Neural cell (in vitro differentiated cells): ENCODE results near the gene CCDC89.

Experiments used
- EP300 ChIP-seq: fragments of 450-650 bp; conservative IDR thresholded peaks from 2 replicates; pipeline ENCODE4 v1.6.1; 2014; ENCODE audit warnings: antibody characterized with exemption, mild to moderate bottlenecking, moderate library complexity; ENCODE audit not compliant: poor library complexity, severe bottlenecking
- EZH2 ChIP-seq: fragments of 200-600, 300-800 bp; shearing (Covaris generic), sonication (generic); IDR thresholded peaks from 2 replicates; pipeline ENCODE4 v1.6.1; 2014; ENCODE audit warnings: antibody characterized with exemption, low read length, borderline replicate concordance, mild to moderate bottlenecking; ENCODE audit not compliant: insufficient read depth, poor library complexity, severe bottlenecking
- POLR2AphosphoS5 ChIP-seq: IDR thresholded peaks from 2 replicates; pipeline ENCODE4 v1.6.1; 2012
- REST ChIP-seq: IDR thresholded peaks from 2 replicates; pipeline ENCODE4 v1.6.1; 2012; ENCODE audit warnings: borderline replicate concordance
- SMC3 ChIP-seq: fragments of 450-650 bp; conservative IDR thresholded peaks from 2 replicates; pipeline ENCODE4 v1.6.1; 2014; ENCODE audit warnings: antibody characterized with exemption, mild to moderate bottlenecking, moderate library complexity; ENCODE audit not compliant: poor library complexity
- TAF1 ChIP-seq: IDR thresholded peaks from 2 replicates; pipeline ENCODE4 v1.6.1; 2012; ENCODE audit warnings: low read depth
- TF ChIP-seq, protein P1 (sequence below): fragments of 450-650 bp; IDR thresholded peaks from 2 replicates; pipeline ENCODE4 v1.5.1; 2014; ENCODE audit warnings: antibody characterized with exemption, mild to moderate bottlenecking, moderate library complexity; ENCODE audit not compliant: poor library complexity, severe bottlenecking

GRCh38 chr11:85724748-85725465, 38.9 kb upstream of the CCDC89 start:
- TF ChIP-seq POLR2AphosphoS5 (no peak), EP300 (no peak), SMC3 (no peak), REST (no peak), EZH2 (no peak), TAF1 (no peak)
- TF ChIP-seq, protein P1, sequence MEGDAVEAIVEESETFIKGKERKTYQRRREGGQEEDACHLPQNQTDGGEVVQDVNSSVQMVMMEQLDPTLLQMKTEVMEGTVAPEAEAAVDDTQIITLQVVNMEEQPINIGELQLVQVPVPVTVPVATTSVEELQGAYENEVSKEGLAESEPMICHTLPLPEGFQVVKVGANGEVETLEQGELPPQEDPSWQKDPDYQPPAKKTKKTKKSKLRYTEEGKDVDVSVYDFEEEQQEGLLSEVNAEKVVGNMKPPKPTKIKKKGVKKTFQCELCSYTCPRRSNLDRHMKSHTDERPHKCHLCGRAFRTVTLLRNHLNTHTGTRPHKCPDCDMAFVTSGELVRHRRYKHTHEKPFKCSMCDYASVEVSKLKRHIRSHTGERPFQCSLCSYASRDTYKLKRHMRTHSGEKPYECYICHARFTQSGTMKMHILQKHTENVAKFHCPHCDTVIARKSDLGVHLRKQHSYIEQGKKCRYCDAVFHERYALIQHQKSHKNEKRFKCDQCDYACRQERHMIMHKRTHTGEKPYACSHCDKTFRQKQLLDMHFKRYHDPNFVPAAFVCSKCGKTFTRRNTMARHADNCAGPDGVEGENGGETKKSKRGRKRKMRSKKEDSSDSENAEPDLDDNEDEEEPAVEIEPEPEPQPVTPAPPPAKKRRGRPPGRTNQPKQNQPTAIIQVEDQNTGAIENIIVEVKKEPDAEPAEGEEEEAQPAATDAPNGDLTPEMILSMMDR: no peak
